Mucosa of descending colon (tissue), 3 donors: ENCODE results near the gene TMEM165. TPM values are rescaled to one million over a fixed set of nuclear protein-coding genes. Genes with fewer than 3 reads are reported as not detected.

Experiments used
- ATAC-seq: fragments of 200-7000 bp; cut with Tn5 transposase; one replicate; pipeline ENCODE4 v1.9.1; 2020; ENCODE audit warnings: mild to moderate bottlenecking, moderate library complexity
- DNase-seq, 3 donors: peaks; one replicate each; pipeline ENCODE4 v3.0.0-alpha.2; 2020
- H3K36me3 ChIP-seq: fragments of 200-600 bp; one replicate; pipeline ENCODE4 v1.8.0; 2021; ENCODE audit warnings: low read depth, mild to moderate bottlenecking
- H3K4me1 ChIP-seq: fragments of 200-600 bp; one replicate; pipeline ENCODE4 v1.8.0; 2021; ENCODE audit warnings: low read depth, mild to moderate bottlenecking
- H3K4me3 ChIP-seq: fragments of 200-600 bp; one replicate; pipeline ENCODE4 v1.8.0; 2021; ENCODE audit warnings: mild to moderate bottlenecking
- H3K9me3 ChIP-seq: fragments of 200-600 bp; one replicate; pipeline ENCODE4 v1.8.0; 2021; ENCODE audit warnings: mild to moderate bottlenecking
- CTCF ChIP-seq: fragments of 200-600 bp; IDR thresholded peaks from one replicate; pipeline ENCODE4 v1.8.0; 2022; ENCODE audit warnings: antibody characterized with exemption, mild to moderate bottlenecking
- intact Hi-C, 2 donors: fragments of 100-400 bp; cut with DNase I in 1 of 2; cut with micrococcal nuclease in 1 of 2; formaldehyde crosslinking; loops; one replicate each; pipeline versions ENCODE4 v1.11.0 to v1.11.1; 2022; cut with DNase I, micrococcal nuclease
- total RNA-seq, 3 donors: library from RNA; stranded (reverse); fragmentation: NEBNext Ultra II Directional in 2 of 3; extraction: Animal tissue kit (Norgen Biotek cat#: 25700) in 2 of 3; gene quantifications; one replicate each; pipeline versions ENCODE4 v1.2.1 to v1.2.4, GENCODE V29; 2021 to 2023
- donor health status: DM: no; HTN: no; CAD: no; lungs with moderate emphysema.
- donor health status: DM: no; HTN: no; CAD: no.
- donor health status: DM: no; HTN: yes; CAD: no.

TMEM165 gene
- total RNA-seq, 3 donors from 2014 or later, result 56.4 to 85.8 (median 77.6) TPM

- no peak for DNase-seq
Measured at GRCh38 chr4:55407764-55408163, 12.0 kb downstream of the TMEM165 start.

GRCh38 chr4:55409468-55410171, 13.9 kb downstream of the TMEM165 start:
- Histone ChIP-seq H3K4me3 (no peak overlapping the region), H3K9me3 (no peaks in the 10 kb centered on the region), H3K4me1 (no peaks in the 10 kb centered on the region), H3K36me3 (no peaks in the 10 kb centered on the region)
- TF ChIP-seq CTCF, result no peak
- ATAC-seq (peak; percentile 37), DNase-seq (no peak)
- intact Hi-C loops, result no loop called here

More at GRCh38 chr4:55407764-55408163, 12.0 kb downstream of the TMEM165 start:
- no peak for ATAC-seq
- Histone ChIP-seq H3K4me1 (no peaks in the 10 kb centered on the region), H3K36me3 (no peaks in the 10 kb centered on the region), H3K4me3 (no peak overlapping the region), H3K9me3 (no peaks in the 10 kb centered on the region)
- TF ChIP-seq CTCF, result no peak
- intact Hi-C loops, result no loop called here

GRCh38 chr4:55410431-55410830, 14.7 kb downstream of the TMEM165 start:
- no peaks in the 10 kb centered on the region for H3K4me1 ChIP-seq
- H3K4me3 ChIP-seq, result no peak overlapping the region
- ATAC-seq, result no peak
- H3K36me3 ChIP-seq, result no peaks in the 10 kb centered on the region
- H3K9me3 ChIP-seq, result no peaks in the 10 kb centered on the region
- intact Hi-C loops, result no loop called here
- TF ChIP-seq CTCF, result no peak
- DNase-seq, result no peak

GRCh38 chr4:55411621-55412020, 15.9 kb downstream of the TMEM165 start:
- no peaks in the 10 kb centered on the region for H3K36me3 ChIP-seq
- no peak for ATAC-seq
- no peaks in the 10 kb centered on the region for H3K4me1 ChIP-seq
- intact Hi-C loops, result no loop called here
- H3K4me3 ChIP-seq, result no peak overlapping the region
- H3K9me3 ChIP-seq, result no peaks in the 10 kb centered on the region
- TF ChIP-seq CTCF, result no peak
- no peak for DNase-seq

- Histone ChIP-seq H3K4me1 (no peaks in the 10 kb centered on the region), H3K4me3 (no peak overlapping the region), H3K36me3 (no peaks in the 10 kb centered on the region), H3K9me3 (no peaks in the 10 kb centered on the region)
- DNase-seq (no peak), ATAC-seq (no peak)
- intact Hi-C loops, result no loop called here
- no peak for TF ChIP-seq CTCF
Measured at GRCh38 chr4:55416176-55416575, 20.4 kb downstream of the TMEM165 start.
